Activated naive CD4-positive, alpha-beta T cell treated with anti-CD3 and anti-CD28 coated beads, Interleukin-2, amount 10 ng/mL, durations not matched to agents 7 days and 5 days (primary cell): Measurements from ENCODE around the gene KMT2B.

Experiments
- CTCF ChIA-PET: fragments of 350-600 bp; sonication (Branson Sonifier 250); formaldehyde crosslinking; loops from one replicate; lab custom pipeline; 2021; ENCODE audit warnings: antibody characterized with exemption; lab: Charles Lee
- DNase-seq: peaks from one replicate; pipeline ENCODE4 v3.0.0-alpha.2; 2020
- H3K27ac Mint-ChIP-seq: one replicate; pipeline ENCODE4 v1.8.0; 2021; ENCODE audit warnings: mild to moderate bottlenecking, moderate library complexity, mixed read lengths
- H3K27me3 Mint-ChIP-seq: one replicate; pipeline ENCODE4 v1.8.0; 2021; ENCODE audit warnings: mild to moderate bottlenecking, mixed read lengths
- H3K36me3 Mint-ChIP-seq: one replicate; pipeline ENCODE4 v1.8.0; 2021; ENCODE audit warnings: mixed read lengths
- H3K4me1 Mint-ChIP-seq: one replicate; pipeline ENCODE4 v1.8.0; 2021; ENCODE audit warnings: mixed read lengths
- H3K4me3 Mint-ChIP-seq: one replicate; pipeline ENCODE4 v1.8.0; 2021; ENCODE audit warnings: mild to moderate bottlenecking, moderate library complexity, mixed read lengths
- H3K9me3 Mint-ChIP-seq: one replicate; pipeline ENCODE4 v1.8.0; 2021; ENCODE audit warnings: mixed read lengths

KMT2B gene

DNA sequence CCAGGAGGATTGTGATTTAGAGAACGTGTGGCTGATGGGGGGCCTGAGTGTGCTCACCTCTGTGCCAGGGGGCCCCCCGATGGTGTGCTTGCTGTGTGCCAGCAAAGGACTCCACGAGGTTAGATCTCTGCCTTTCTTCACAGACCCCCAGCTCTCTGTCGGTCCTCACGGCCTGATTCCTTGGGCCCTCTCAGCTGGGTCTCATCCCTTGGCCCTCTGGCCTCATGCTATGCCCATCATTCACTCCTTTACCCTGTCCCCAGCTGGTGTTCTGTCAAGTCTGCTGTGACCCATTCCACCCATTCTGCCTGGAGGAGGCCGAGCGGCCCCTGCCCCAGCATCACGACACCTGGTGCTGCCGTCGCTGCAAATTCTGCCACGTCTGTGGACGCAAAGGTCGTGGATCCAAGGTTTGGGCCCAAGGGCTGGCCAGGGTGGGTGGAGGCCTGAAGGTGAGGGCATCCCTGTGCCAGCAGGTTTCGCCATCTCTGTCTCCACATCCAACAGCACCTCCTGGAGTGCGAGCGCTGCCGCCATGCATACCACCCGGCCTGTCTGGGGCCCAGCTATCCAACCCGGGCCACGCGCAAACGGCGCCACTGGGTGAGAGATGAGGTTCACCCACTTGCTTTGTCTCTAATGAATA lies 7.5 kb downstream of the KMT2B start:
- peaks cover 64% of the 10 kb centered on the region for H3K36me3 Mint-ChIP-seq
- CTCF ChIA-PET, result no interaction called here

DNA sequence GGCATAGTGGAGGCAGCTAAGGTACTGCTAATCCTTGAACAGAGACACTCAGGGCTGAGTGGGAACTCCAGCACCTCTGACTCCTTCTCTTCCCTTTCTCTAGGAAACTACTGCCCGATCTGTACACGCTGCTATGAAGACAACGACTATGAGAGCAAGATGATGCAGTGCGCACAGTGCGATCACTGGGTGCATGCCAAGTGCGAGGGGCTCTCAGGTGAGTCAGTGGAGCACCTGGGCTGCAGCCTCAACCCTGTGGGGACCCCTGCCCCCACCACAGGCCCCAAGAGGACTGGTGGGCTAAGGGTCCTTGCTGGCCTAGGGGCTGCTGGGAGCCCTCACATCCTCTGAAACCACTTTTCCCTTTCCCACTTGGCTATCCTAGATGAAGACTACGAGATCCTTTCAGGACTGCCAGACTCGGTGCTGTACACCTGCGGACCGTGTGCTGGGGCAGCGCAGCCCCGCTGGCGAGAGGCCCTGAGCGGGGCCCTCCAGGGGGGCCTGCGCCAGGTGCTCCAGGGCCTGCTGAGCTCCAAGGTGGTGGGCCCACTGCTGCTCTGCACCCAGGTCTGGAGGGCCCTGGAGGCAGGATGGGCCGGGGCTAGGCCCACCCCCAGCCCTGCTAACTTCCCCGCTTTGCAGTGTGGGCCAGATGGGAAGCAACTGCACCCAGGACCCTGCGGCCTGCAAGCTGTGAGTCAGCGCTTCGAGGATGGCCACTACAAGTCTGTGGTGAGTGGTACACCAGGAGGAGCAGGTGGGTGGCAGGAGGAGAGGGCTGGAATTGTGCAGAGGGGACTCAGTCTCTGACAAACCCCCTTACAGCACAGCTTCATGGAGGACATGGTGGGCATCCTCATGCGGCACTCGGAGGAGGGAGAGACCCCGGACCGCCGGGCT lies 9.5 kb downstream of the KMT2B start:
- Mint-ChIP-seq H3K27me3 (no peaks in the 10 kb centered on the region), H3K4me3 (no peak overlapping the region), H3K36me3 (peaks cover 67% of the 10 kb centered on the region), H3K27ac (no peak overlapping the region), H3K9me3 (no peaks in the 10 kb centered on the region), H3K4me1 (no peaks in the 10 kb centered on the region)
- no peak for DNase-seq
- CTCF ChIA-PET, result no interaction called here

More for the DNA sequence above, 7.5 kb downstream of the KMT2B start:
- no peak for DNase-seq
- Mint-ChIP-seq H3K27ac (no peak overlapping the region), H3K4me3 (no peak overlapping the region), H3K27me3 (no peaks in the 10 kb centered on the region), H3K9me3 (no peaks in the 10 kb centered on the region), H3K4me1 (peaks cover 7% of the 10 kb centered on the region)

DNA sequence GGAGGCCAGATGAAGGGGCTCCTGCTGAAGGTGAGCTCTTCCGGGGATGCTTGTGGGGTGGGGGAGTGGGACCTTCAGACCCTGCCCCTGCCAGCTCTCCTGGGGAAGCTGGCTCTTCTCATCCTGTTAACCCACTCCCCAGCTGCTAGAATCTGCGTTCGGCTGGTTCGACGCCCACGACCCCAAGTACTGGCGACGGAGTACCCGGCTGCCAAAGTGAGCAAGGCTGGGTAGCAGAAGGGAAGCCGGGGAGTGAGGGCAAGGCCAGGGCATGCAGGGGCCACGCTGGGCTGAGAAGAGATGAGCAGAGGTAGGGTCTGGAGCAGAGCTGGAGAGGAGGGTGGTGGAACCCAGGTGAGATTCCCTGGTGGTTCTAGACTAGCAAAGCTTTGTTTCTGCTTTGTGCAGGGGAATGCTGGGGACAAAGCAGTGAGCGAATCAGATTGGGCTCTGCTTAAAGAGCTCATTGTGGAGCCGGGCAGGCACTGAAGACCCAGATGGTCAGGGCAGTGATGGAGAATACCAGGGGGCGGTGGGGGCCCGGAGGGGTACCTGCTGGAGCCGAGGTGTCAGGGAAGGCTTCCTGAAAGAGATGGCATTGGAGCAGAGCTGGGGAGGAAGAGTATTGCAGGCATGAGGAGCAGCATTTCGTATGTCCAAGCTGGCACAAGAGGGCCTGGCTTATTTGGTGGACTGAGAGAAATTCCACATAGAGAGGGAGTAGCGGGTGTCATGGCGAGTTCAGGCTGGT lies 10.3 kb downstream of the KMT2B start:
- CTCF ChIA-PET, result no interaction called here

DNA sequence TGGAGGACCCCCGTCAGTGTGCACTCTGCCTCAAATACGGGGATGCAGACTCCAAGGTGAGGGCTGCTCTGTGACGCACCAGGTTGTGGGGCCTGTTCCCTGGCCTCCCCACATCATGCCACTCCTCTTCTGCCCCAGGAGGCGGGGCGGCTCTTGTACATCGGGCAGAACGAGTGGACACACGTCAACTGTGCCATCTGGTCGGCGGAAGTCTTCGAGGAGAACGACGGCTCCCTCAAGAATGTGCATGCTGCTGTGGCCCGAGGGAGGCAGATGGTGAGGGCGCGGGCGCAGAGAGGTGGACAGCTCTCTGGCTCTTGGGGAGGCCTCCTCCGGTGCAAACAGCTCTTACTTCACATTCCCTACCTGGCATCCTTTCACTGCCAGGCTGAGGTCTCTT lies 11.2 kb downstream of the KMT2B start:
- H3K4me3 Mint-ChIP-seq, result no peak overlapping the region
- H3K36me3 Mint-ChIP-seq, result peaks cover 62% of the 10 kb centered on the region

More for the DNA sequence above, 10.3 kb downstream of the KMT2B start:
- Mint-ChIP-seq H3K4me3 (no peak overlapping the region), H3K9me3 (no peaks in the 10 kb centered on the region), H3K4me1 (no peaks in the 10 kb centered on the region), H3K27me3 (no peaks in the 10 kb centered on the region), H3K36me3 (peaks cover 61% of the 10 kb centered on the region), H3K27ac (no peak overlapping the region)
- no peak for DNase-seq

DNA sequence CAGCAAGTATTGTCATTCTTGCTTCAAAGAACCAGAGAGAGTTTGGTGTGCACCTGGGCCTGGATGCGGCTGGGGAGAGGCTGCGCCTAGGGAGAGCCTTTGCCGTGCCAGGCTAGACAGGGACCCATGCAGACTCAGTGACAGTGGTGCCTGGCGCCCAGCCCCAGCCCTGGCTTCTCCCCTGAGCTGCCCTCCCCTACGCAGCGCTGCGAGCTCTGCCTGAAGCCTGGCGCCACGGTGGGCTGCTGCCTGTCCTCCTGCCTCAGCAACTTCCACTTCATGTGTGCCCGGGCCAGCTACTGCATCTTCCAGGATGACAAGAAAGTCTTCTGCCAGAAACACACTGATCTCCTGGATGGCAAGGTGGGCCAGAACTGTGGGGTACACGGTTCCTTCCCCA lies 12.0 kb downstream of the KMT2B start:
- H3K4me3 Mint-ChIP-seq, result no peak overlapping the region
- no peaks in the 10 kb centered on the region for H3K9me3 Mint-ChIP-seq
- DNase-seq, result no peak
- CTCF ChIA-PET, result no interaction called here
- no peak overlapping the region for H3K27ac Mint-ChIP-seq
- H3K27me3 Mint-ChIP-seq, result no peaks in the 10 kb centered on the region
- H3K4me1 Mint-ChIP-seq, result no peaks in the 10 kb centered on the region
- peaks cover 65% of the 10 kb centered on the region for H3K36me3 Mint-ChIP-seq

More for the DNA sequence above, 11.2 kb downstream of the KMT2B start:
- no peaks in the 10 kb centered on the region for H3K4me1 Mint-ChIP-seq
- no peak for DNase-seq
- no peaks in the 10 kb centered on the region for H3K9me3 Mint-ChIP-seq
- CTCF ChIA-PET, result no interaction called here
- H3K27ac Mint-ChIP-seq, result no peak overlapping the region
- H3K27me3 Mint-ChIP-seq, result no peaks in the 10 kb centered on the region

DNA sequence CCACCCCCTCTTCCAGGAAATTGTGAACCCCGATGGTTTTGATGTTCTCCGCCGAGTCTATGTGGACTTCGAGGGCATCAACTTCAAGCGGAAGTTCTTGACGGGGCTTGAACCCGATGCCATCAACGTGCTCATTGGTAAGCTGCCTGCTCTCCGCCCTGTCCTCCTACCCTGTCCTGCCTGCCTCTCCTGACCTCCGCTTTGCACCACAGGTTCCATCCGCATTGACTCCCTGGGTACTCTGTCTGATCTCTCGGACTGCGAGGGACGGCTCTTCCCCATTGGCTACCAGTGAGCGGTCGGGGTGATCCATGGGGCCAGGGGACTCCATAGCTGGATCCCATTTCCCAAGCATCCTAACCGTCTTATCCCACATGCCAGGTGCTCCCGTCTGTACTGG lies 12.5 kb downstream of the KMT2B start:
- H3K4me3 Mint-ChIP-seq, result no peak overlapping the region
- CTCF ChIA-PET, result no interaction called here
- peak overlapping the region; percentile 77 for H3K27ac Mint-ChIP-seq
- no peaks in the 10 kb centered on the region for H3K9me3 Mint-ChIP-seq
- H3K4me1 Mint-ChIP-seq, result no peaks in the 10 kb centered on the region
- no peak for DNase-seq
- no peaks in the 10 kb centered on the region for H3K27me3 Mint-ChIP-seq
- H3K36me3 Mint-ChIP-seq, result peaks cover 63% of the 10 kb centered on the region

DNA sequence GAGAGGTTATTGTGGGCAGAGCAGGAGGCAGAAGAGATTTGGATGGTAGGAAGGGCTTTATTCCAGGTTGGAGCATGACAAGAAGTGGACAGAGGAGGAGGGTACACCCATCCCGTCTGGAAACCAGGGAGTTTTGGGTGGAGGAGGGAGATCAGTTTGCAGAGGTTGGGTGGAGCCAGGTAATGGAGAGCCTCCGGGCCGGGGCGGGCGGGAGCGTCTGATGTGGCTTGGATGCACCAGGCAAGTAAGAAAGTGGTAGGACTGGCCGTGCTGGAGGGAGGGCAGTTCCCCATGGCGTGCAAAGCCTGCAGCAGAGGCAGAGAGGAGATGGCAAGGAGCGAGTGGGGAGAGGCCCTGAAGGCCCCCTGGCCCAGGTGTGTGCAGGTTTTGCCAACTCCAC lies 13.6 kb downstream of the KMT2B start:
- Mint-ChIP-seq H3K36me3 (peaks cover 60% of the 10 kb centered on the region), H3K4me3 (no peak overlapping the region), H3K27me3 (no peaks in the 10 kb centered on the region), H3K9me3 (no peaks in the 10 kb centered on the region), H3K27ac (no peak overlapping the region), H3K4me1 (peaks cover 3% of the 10 kb centered on the region)
- no peak for DNase-seq
- CTCF ChIA-PET, result no interaction called here

DNA sequence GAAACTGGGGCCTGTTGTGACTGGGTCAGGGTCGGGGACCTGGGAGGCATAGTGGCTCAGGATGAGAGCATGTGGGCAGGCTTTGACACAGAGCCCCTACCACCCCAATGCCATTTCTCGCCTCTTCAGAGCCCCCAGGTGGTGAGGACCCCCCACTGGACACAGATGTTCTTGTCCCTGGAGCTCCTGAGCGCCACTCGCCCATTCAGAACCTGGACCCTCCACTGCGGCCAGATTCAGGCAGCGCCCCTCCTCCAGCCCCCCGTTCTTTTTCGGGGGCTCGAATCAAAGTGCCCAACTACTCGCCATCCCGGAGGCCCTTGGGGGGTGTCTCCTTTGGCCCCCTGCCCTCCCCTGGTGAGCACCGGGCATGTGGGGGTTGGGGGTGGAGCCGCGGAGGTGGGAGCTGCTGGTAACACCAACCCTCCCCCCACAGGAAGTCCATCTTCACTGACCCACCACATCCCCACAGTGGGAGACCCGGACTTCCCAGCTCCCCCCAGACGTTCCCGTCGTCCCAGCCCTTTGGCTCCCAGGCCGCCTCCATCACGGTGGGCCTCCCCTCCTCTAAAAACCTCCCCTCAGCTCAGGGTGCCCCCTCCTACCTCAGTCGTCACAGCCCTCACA lies 14.1 kb downstream of the KMT2B start:
- Mint-ChIP-seq H3K36me3 (peaks cover 60% of the 10 kb centered on the region), H3K4me3 (no peak overlapping the region), H3K27me3 (no peaks in the 10 kb centered on the region), H3K9me3 (no peaks in the 10 kb centered on the region), H3K4me1 (peaks cover 9% of the 10 kb centered on the region), H3K27ac (no peak overlapping the region)
- no peak for DNase-seq
- CTCF ChIA-PET, result no interaction called here

DNA sequence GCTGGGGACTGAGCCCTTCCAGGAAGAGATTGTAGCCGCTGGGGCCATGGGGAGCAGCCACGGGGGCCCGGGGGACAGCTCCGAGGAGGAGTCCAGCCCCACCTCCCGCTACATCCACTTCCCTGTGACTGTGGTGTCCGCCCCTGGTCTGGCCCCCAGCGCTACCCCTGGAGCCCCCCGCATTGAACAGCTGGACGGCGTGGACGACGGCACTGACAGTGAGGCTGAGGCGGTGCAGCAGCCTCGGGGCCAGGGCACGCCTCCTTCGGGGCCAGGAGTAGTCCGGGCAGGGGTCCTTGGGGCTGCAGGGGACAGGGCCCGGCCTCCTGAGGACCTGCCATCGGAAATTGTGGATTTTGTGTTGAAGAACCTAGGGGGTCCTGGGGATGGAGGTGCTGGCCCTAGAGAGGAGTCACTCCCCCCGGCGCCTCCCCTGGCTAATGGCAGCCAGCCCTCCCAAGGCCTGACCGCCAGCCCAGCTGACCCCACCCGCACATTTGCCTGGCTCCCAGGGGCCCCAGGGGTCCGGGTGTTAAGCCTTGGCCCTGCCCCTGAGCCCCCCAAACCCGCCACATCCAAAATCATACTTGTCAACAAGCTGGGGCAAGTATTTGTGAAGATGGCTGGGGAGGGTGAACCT lies 14.9 kb downstream of the KMT2B start:
- H3K27ac Mint-ChIP-seq, result no peak overlapping the region
- H3K4me3 Mint-ChIP-seq, result no peak overlapping the region
- no peak for DNase-seq
- H3K9me3 Mint-ChIP-seq, result no peaks in the 10 kb centered on the region
- peaks cover 16% of the 10 kb centered on the region for H3K4me1 Mint-ChIP-seq
- no peaks in the 10 kb centered on the region for H3K27me3 Mint-ChIP-seq
- peaks cover 59% of the 10 kb centered on the region for H3K36me3 Mint-ChIP-seq
- CTCF ChIA-PET, result no interaction called here

DNA sequence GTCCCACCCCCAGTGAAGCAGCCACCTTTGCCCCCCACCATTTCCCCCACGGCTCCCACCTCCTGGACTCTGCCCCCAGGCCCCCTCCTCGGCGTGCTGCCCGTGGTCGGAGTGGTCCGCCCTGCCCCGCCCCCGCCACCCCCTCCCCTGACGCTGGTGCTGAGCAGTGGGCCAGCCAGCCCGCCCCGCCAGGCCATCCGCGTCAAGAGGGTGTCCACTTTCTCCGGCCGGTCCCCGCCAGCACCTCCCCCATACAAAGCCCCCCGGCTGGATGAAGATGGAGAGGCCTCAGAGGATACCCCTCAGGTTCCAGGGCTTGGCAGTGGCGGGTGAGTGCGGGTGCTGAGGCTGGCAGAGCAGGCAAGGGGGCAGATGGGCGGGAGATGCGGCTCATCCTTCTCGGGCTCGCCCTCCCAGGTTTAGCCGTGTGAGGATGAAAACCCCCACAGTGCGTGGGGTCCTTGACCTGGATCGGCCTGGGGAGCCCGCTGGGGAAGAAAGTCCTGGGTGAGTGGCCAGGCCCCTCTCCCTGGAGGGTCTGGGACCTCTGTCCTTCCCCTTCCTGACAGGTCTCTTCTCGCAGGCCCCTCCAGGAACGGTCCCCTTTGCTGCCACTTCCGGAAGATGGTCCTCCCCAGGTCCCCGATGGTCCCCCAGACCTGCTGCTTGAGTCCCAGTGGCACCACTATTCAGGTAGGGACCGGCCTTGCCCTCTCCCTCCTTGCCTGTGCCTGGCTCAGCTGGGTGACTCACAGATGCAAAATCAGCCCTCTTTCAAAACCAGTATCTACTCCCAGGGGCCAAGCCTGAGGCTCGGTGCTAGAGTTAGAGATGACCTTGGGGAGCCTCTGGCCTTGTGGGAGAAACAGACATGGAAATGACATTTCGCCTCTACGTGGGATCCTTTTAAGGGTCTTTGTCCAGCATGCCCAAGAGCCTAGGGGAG lies 15.7 kb downstream of the KMT2B start:
- Mint-ChIP-seq H3K4me1 (peaks cover 16% of the 10 kb centered on the region), H3K4me3 (no peak overlapping the region), H3K27ac (no peak overlapping the region), H3K36me3 (peaks cover 58% of the 10 kb centered on the region), H3K27me3 (no peaks in the 10 kb centered on the region), H3K9me3 (no peaks in the 10 kb centered on the region)
- CTCF ChIA-PET, result interaction anchor here (1.4 kb wide), 1 partner anchor 37 kb away, joined by 3 read pairs; no protein-coding TSS in a partner anchor
- no peak for DNase-seq

DNA sequence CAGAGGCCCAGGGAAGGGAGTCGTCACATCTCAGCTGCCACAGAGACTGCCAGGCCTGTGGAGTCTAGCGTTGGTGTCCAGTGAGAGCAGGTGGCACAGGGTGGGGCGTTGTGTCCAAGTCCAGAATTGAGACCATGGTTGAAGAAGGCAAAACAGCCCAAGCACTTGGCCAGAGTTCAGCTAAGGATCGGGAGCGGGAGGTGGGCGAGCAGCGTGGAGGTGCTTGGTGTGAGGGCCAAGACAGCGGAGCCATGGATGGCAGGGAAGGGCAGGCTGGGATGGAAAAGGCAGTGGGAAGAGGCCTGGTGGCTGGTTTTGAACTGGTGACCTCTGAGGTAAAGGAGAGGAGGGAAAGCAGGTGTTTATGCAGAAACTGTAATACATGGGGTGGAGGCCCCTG lies 16.5 kb downstream of the KMT2B start:
- H3K4me1 Mint-ChIP-seq, result peaks cover 21% of the 10 kb centered on the region

DNA sequence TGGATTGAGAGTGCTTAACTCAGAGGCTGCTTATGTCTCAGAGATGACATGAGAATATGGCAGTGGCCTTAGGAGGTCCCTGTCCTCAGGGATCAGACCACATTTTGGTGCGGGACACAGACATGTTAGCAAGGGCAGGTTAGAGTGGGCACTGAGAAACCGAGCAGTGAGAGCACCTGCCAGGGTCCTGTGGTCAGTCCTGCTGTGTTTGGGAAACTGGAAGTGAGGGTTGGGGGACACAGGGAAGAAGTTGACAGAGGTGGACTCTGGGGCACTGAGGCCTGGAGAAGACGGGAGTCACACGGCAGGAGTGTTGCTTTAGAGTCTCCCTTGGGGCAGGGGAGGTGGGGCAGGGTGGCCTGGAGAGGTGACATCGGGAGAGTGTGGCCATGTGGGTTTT lies 17.1 kb downstream of the KMT2B start:
- Mint-ChIP-seq H3K36me3 (peaks cover 52% of the 10 kb centered on the region), H3K4me1 (peaks cover 24% of the 10 kb centered on the region), H3K4me3 (no peak overlapping the region), H3K27me3 (no peaks in the 10 kb centered on the region), H3K9me3 (no peaks in the 10 kb centered on the region), H3K27ac (peak overlapping the region; percentile 19)
- DNase-seq, result no peak
- CTCF ChIA-PET, result interaction anchor here (1.4 kb wide), 1 partner anchor 38 kb away, joined by 3 read pairs; no protein-coding TSS in a partner anchor

More for the DNA sequence above, 16.5 kb downstream of the KMT2B start:
- DNase-seq, result no peak
- H3K9me3 Mint-ChIP-seq, result no peaks in the 10 kb centered on the region
- CTCF ChIA-PET, result interaction anchor here (1.4 kb wide), 1 partner anchor 38 kb away, joined by 3 read pairs; no protein-coding TSS in a partner anchor
- no peak overlapping the region for H3K4me3 Mint-ChIP-seq
- no peak overlapping the region for H3K27ac Mint-ChIP-seq
- H3K27me3 Mint-ChIP-seq, result no peaks in the 10 kb centered on the region
- peaks cover 53% of the 10 kb centered on the region for H3K36me3 Mint-ChIP-seq
